K562 (cell line): ENCODE measurements around the gene STIM1. TPM values are rescaled to one million over a fixed set of nuclear protein-coding genes. Genes with fewer than 3 reads are reported as not detected.

Experiments used
- ATAC-seq: fragments of 200-7000 bp; cut with Tn5 transposase; 3 replicates; pipeline ENCODE4 v1.9.1; 2020; ENCODE audit warnings: moderate library complexity
- BruUV-seq: library from RNA; stranded (reverse); fragments of 400-500 nt; replicated peaks from 2 replicates; lab custom pipeline; 2021; lab: Mats Ljungman, UMichigan
- CTCF ChIA-PET: fragments of 300-600 bp; formaldehyde crosslinking; extraction: SDS; loops from one replicate; lab custom pipeline; 2021; ENCODE audit warnings: low intra/inter-chr PET ratio; lab: Yijun Ruan, JAX
- POLR2A ChIA-PET: fragments of 300-600, 350-650 bp; sonication (Branson Sonifier 250); formaldehyde crosslinking; extraction: SDS; loops from one replicate; lab custom pipeline; 2021; ENCODE audit warnings: antibody characterized with exemption, inconsistent platforms; lab: Yijun Ruan, JAX
- DNase-seq, 4 experiments: peaks; one replicate each; pipeline versions ENCODE4 v3.0.0 to v3.0.0-alpha.2; 2011 to 2018; ENCODE audit warnings: low spot score in 3 of 4, mixed read lengths in 3 of 4; ENCODE audit errors: extremely low read depth in 1 of 4
- FAIRE-seq: peaks from 2 replicates; lab custom pipeline; 2011; peaks lifted over from hg19 to GRCh38; lab: Jason Lieb, UNC
- H2AFZ ChIP-seq: 2 replicates; pipeline ENCODE4 v1.6.0; 2011; ENCODE audit warnings: low read depth, low read length, control low read depth, inconsistent platforms
- H3K27ac ChIP-seq: fragments of 200-600 bp; 3 replicates; pipeline ENCODE4 v1.8.0; 2011; ENCODE audit warnings: low read depth, mild to moderate bottlenecking, control low read depth, inconsistent platforms, low read length, moderate library complexity, mixed read lengths; ENCODE audit errors: extremely low read depth
- H3K27me3 ChIP-seq, 2 experiments: fragments of 300-600 bp in 1 of 2; 2 replicates in 1 of 2; 3 replicates in 1 of 2; pipeline versions ENCODE4 v1.6.0 to v1.8.0; 2011; ENCODE audit warnings: inconsistent platforms in 2 of 2, low read length in 2 of 2, mild to moderate bottlenecking in 1 of 2, mixed read lengths in 1 of 2, moderate library complexity in 1 of 2; ENCODE audit not compliant: control insufficient read depth in 2 of 2, insufficient read depth in 2 of 2
- H3K36me3 ChIP-seq: fragments of 300-600 bp; 3 replicates; pipeline ENCODE4 v1.8.0; 2011; ENCODE audit warnings: mild to moderate bottlenecking, low read length, inconsistent platforms; ENCODE audit not compliant: control insufficient read depth, insufficient read depth
- H3K4me1 ChIP-seq, 2 experiments: fragments of 200-600 bp in 1 of 2; replicated peaks in 1 of 2; 2 replicates in 1 of 2; 3 replicates in 1 of 2; pipeline versions ENCODE4 v1.5.1 to v1.8.0; 2011; ENCODE audit warnings: inconsistent platforms in 2 of 2, low read length in 2 of 2, mild to moderate bottlenecking in 1 of 2, mixed read lengths in 1 of 2, moderate library complexity in 1 of 2; ENCODE audit not compliant: control insufficient read depth in 2 of 2, insufficient read depth in 2 of 2
- H3K4me2 ChIP-seq: 2 replicates; pipeline ENCODE4 v1.6.1; 2011; ENCODE audit warnings: low read length, control low read depth, inconsistent platforms, mixed read lengths; ENCODE audit not compliant: insufficient read depth
- H3K4me3 ChIP-seq: fragments of 200-600 bp; sonication (generic), shearing (Covaris generic); 2 replicates; pipeline ENCODE4 v1.5.1; 2016; ENCODE audit warnings: control low read depth, inconsistent platforms
- H3K79me2 ChIP-seq: fragments of 200-600 bp; 3 replicates; pipeline ENCODE4 v1.8.0; 2011; ENCODE audit warnings: low read length, inconsistent platforms; ENCODE audit not compliant: control insufficient read depth, insufficient read depth
- H3K9ac ChIP-seq, 2 experiments: 2 replicates each; pipeline versions ENCODE4 v1.6.0 to v1.6.1; 2011; ENCODE audit warnings: low read depth in 2 of 2, low read length in 2 of 2, control low read depth in 1 of 2, inconsistent platforms in 1 of 2, mild to moderate bottlenecking in 1 of 2, mixed read lengths in 1 of 2; ENCODE audit not compliant: insufficient read depth in 1 of 2
- H3K9me1 ChIP-seq: one replicate; pipeline ENCODE4 v1.6.0; 2011; ENCODE audit warnings: inconsistent platforms, mild to moderate bottlenecking, low read length, moderate library complexity; ENCODE audit not compliant: control insufficient read depth, insufficient read depth
- H3K9me3 ChIP-seq: replicated peaks from 2 replicates; pipeline ENCODE4 v1.5.1; 2011; ENCODE audit warnings: low read depth, low read length, inconsistent platforms; ENCODE audit not compliant: control insufficient read depth, insufficient read depth
- H4K20me1 ChIP-seq: replicated peaks from 2 replicates; pipeline ENCODE4 v1.6.1; 2011; ENCODE audit warnings: low read length, inconsistent platforms, mixed read lengths; ENCODE audit not compliant: control insufficient read depth, insufficient read depth
- ARHGAP35 ChIP-seq: fragments of 450-650 bp; IDR thresholded peaks from 2 replicates; pipeline ENCODE4 v1.6.1; 2018; ENCODE audit not compliant: partially characterized antibody
- BMI1 ChIP-seq: fragments of 150-350 bp; IDR thresholded peaks from 2 replicates; pipeline ENCODE4 v1.6.1; 2014; ENCODE audit warnings: low read length
- MLLT1 ChIP-seq, 2 experiments: fragments of 450-650 bp; IDR thresholded peaks; 2 replicates each; pipeline ENCODE4 v1.6.1; 2016
- SIN3B ChIP-seq: fragments of 450-650 bp; IDR thresholded peaks from 2 replicates; pipeline ENCODE4 v1.6.1; 2017; ENCODE audit warnings: low read depth, mild to moderate bottlenecking, moderate library complexity
- SRSF7 ChIP-seq: fragments of 200-400 bp; formaldehyde crosslinking; optimal IDR thresholded peaks from 2 replicates; pipeline ENCODE3; 2017; ENCODE audit warnings: mild to moderate bottlenecking, low read depth, low read length
- STAG1 ChIP-seq: sonication (generic); formaldehyde crosslinking; IDR thresholded peaks from 2 replicates; pipeline ENCODE4 v1.5.0; 2020; ENCODE audit warnings: missing genetic modification reagents, borderline replicate concordance
- ZNF239 ChIP-seq: fragments of 250-450 bp; sonication (Bioruptor Pico); IDR thresholded peaks from 2 replicates; pipeline ENCODE4 v1.4.0; 2020; ENCODE audit warnings: mild to moderate bottlenecking
- ZNF407 ChIP-seq: fragments of 450-650 bp; IDR thresholded peaks from 2 replicates; pipeline ENCODE4 v1.6.1; 2016; ENCODE audit warnings: low read depth
- ZNF707 ChIP-seq: fragments of 250-450 bp; sonication (Bioruptor Pico); conservative IDR thresholded peaks from 2 replicates; pipeline ENCODE4 v1.8.0; 2022; ENCODE audit warnings: inconsistent platforms, mild to moderate bottlenecking, moderate library complexity
- WGBS: fragments of 100-300 bp; shearing (Covaris generic); methylation state at CpG from one replicate; pipeline ENCODE4 v1.1.6; 2016; ENCODE audit warnings: low coverage, mixed read lengths; ENCODE audit not compliant: insufficient coverage; ENCODE audit errors: missing lambda C conversion rate; 5-methylcytosine and 5-hydroxymethylcytosine counted together
- in situ Hi-C: fragments of 300-500 bp; cut with MboI; formaldehyde crosslinking; loops from 4 replicates; pipeline ENCODE4 v1.15.0; 2018; ENCODE audit warnings: inconsistent platforms, mixed read lengths
- intact Hi-C: fragments of 100-400 bp; cut with micrococcal nuclease; formaldehyde crosslinking; loops from 2 replicates; pipeline ENCODE4 v1.14.2; 2022
- polyA plus RNA-seq, 8 experiments: library from polyadenylated mRNA; depleted of rRNA in 4 of 8; stranded (reverse) in 5 of 8; unstranded in 3 of 8; fragments of >200 nt; fragmentation: Nextera tagmentation in 2 of 8; fragmentation: Illumina TruSeq in 1 of 8; extraction: Ambion mirVana in 2 of 8; extraction: Trizol in 1 of 8; gene quantifications; 2 replicates each; pipeline versions ENCODE4 v1.2.1 to v1.2.3, GENCODE V29; 2011 to 2014; ENCODE audit warnings: inconsistent platforms in 1 of 8, missing spikeins in 1 of 8
- total RNA-seq, 7 experiments: library from RNA; depleted of rRNA in 6 of 7; stranded (reverse); fragments of >200 nt in 6 of 7; fragmentation: Illumina TruSeq in 2 of 7; extraction: Trizol in 2 of 7; gene quantifications; 2 replicates each; pipeline versions ENCODE4 v1.2.1 to v1.2.3, GENCODE V29; 2011 to 2021; ENCODE audit warnings: low replicate concordance in 1 of 7

The STIM1 gene
- total and polyA plus RNA-seq, 9 of the 15 experiments (the other 6 are each of a cell fraction or from before 2014, with no cell fraction given), result 7.7 to 50.5 (median 22.5) TPM

- ATAC-seq (no peak), DNase-seq (no peak), FAIRE-seq (no peak)
- POLR2A ChIA-PET, result interaction anchor here (1.0 kb wide), 2 partner anchors 17 to 19 kb away, joined by 3 read pairs; no protein-coding TSS in a partner anchor
- Histone ChIP-seq H2AFZ (no peak overlapping the region), H3K4me2 (no peak overlapping the region), H3K9me1 (no peaks in the 10 kb centered on the region), H3K79me2 (peaks cover 64% of the 10 kb centered on the region), H3K4me3 (no peak overlapping the region), H3K27me3 (no peaks in the 10 kb centered on the region), H3K36me3 (peaks cover 79% of the 10 kb centered on the region), H3K4me1 (peaks cover 0 to 8% of the 10 kb centered on the region in 2 experiments; a peak in 1 of 5 replicates), H4K20me1 (no peaks in the 10 kb centered on the region; the same call in 1 of the 2 replicates), H3K9ac (no peak overlapping the region), H3K27ac (no peak overlapping the region), H3K9me3 (no peaks in the 10 kb centered on the region)
- CTCF ChIA-PET, result no interaction called here
- no TSS peak for BruUV-seq
- WGBS, result 82% methylated on average over 4 of the region's 4 CpGs
- intact Hi-C loops (no loop called here), in situ Hi-C loops (no loop called here)
- TF ChIP-seq ARHGAP35 (no peak), ZNF707 (CRISPR knock-in tag) (no peak), SIN3B (no peak), MLLT1 (IDR thresholded peaks at IDR 0.05) (no peak), ZNF407 (no peak), BMI1 (no peak), STAG1 (no peak), SRSF7 (no peak), ZNF239 (no peak)
These were observed 247.2 kb downstream of the STIM1 start for GRCh38 chr11:4102711-4103110.
